Mammary epithelial cell (primary cell): ENCODE measurements around the gene SMAP2.

Experiments
- EZH2 ChIP-seq: IDR thresholded peaks from 2 replicates; pipeline ENCODE4 v1.6.1; 2012; ENCODE audit warnings: low read length, inconsistent platforms, borderline replicate concordance
- TF ChIP-seq, protein P1 (sequence below), 2 donors: IDR thresholded peaks in 1 of 2; conservative IDR thresholded peaks in 1 of 2; 2 replicates each; pipeline ENCODE4 v1.5.1; 2011 to 2012; ENCODE audit warnings: inconsistent platforms in 2 of 2, low read length in 2 of 2, mild to moderate bottlenecking in 2 of 2, control low read depth in 1 of 2, low read depth in 1 of 2; ENCODE audit not compliant: insufficient read depth in 1 of 2; ENCODE audit errors: extremely low read depth in 1 of 2

DNA sequence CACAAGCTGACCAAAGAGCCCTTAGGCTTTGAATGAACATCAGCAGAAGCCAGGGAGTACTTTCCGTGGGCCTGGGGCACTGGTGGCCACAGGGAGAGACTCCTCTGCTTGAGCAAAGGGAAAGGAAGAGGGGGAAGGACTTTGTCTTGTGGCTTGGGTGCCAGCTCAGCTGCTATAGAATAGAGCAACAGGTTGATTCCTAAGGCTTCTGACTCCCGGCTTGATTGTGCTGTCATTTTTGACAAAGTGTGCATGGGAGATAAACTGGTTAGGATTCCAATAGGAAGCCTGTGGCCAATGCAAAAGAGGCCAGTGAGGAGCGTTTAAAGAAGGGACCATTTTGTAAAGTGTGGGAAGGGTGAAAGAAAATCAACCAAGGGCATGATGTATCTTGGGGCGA, 11.9 kb upstream of the SMAP2 start:
- TF ChIP-seq, protein P1, sequence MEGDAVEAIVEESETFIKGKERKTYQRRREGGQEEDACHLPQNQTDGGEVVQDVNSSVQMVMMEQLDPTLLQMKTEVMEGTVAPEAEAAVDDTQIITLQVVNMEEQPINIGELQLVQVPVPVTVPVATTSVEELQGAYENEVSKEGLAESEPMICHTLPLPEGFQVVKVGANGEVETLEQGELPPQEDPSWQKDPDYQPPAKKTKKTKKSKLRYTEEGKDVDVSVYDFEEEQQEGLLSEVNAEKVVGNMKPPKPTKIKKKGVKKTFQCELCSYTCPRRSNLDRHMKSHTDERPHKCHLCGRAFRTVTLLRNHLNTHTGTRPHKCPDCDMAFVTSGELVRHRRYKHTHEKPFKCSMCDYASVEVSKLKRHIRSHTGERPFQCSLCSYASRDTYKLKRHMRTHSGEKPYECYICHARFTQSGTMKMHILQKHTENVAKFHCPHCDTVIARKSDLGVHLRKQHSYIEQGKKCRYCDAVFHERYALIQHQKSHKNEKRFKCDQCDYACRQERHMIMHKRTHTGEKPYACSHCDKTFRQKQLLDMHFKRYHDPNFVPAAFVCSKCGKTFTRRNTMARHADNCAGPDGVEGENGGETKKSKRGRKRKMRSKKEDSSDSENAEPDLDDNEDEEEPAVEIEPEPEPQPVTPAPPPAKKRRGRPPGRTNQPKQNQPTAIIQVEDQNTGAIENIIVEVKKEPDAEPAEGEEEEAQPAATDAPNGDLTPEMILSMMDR (conservative IDR thresholded peaks at IDR 0.05 in 1 of 2, IDR thresholded peaks at IDR 0.05 in 1 of 2; ENCODE audit: extremely low read depth in 1 of 2, insufficient read depth in 1 of 2, low read depth in 1 of 2, low read length in 2 of 2): no peak
- TF ChIP-seq EZH2: no peak
